GM10248 (cell line): ENCODE measurements around the gene TGFBR2.

Experiments used
- CTCF ChIA-PET: fragments of 300-600 bp; sonication (Branson Sonifier 250); formaldehyde crosslinking; extraction: SDS; loops from one replicate; lab custom pipeline; 2021; ENCODE audit warnings: antibody characterized with exemption; lab: Yijun Ruan, JAX
- POLR2A ChIA-PET: fragments of 350-650 bp; sonication (Branson Sonifier 250); formaldehyde crosslinking; extraction: SDS; loops from one replicate; lab custom pipeline; 2020; ENCODE audit warnings: antibody characterized with exemption; lab: Yijun Ruan, JAX
- DNase-seq: peaks from one replicate; pipeline ENCODE4 v3.0.0; 2012; ENCODE audit errors: extremely low spot score
- CTCF ChIP-seq: IDR thresholded peaks from 2 replicates; pipeline ENCODE4 v1.5.1; 2012; ENCODE audit warnings: mild to moderate bottlenecking, low read depth; ENCODE audit errors: extremely low read depth, missing control alignments, control extremely low read depth

TGFBR2 gene

GRCh38 chr3:30578479-30578878 is 27.9 kb upstream of the TGFBR2 start:
- no peak for TF ChIP-seq CTCF
- ChIA-PET CTCF (no interaction called here), POLR2A (no interaction called here)
- no peak for DNase-seq

- ChIA-PET CTCF (no interaction called here), POLR2A (no interaction called here)
- no peak for TF ChIP-seq CTCF
- DNase-seq = no peak
Observed at GRCh38 chr3:30578986-30579579, 27.3 kb upstream of the TGFBR2 start.

GRCh38 chr3:30581067-30581585 is 25.3 kb upstream of the TGFBR2 start:
- CTCF ChIA-PET = interaction anchor here (1.3 kb wide), 1 partner anchor 9 kb away, joined by 3 read pairs; no protein-coding TSS in a partner anchor
- no peak for TF ChIP-seq CTCF
- no peak for DNase-seq
- POLR2A ChIA-PET = no interaction called here

GRCh38 chr3:30581982-30582381 is 24.4 kb upstream of the TGFBR2 start:
- DNase-seq = no peak
- POLR2A ChIA-PET = no interaction called here
- CTCF ChIA-PET = no interaction called here
- TF ChIP-seq CTCF = no peak

- CTCF ChIA-PET = no interaction called here
- POLR2A ChIA-PET = no interaction called here
Observed at GRCh38 chr3:30583973-30584372, 22.4 kb upstream of the TGFBR2 start.

GRCh38 chr3:30585654-30586053 is 20.7 kb upstream of the TGFBR2 start:
- DNase-seq = no peak
- POLR2A ChIA-PET = no interaction called here
- CTCF ChIA-PET = interaction anchor here (1.3 kb wide), 1 partner anchor 73 kb away, joined by 3 read pairs; no protein-coding TSS in a partner anchor
- TF ChIP-seq CTCF = no peak

More at GRCh38 chr3:30583973-30584372, 22.4 kb upstream of the TGFBR2 start:
- no peak for TF ChIP-seq CTCF
- DNase-seq = no peak
